Measurements from ENCODE around the gene PGAP1. TPM values are rescaled to one million over a fixed set of nuclear protein-coding genes. Genes with fewer than 3 reads are reported as not detected.

The PGAP1 gene
- total RNA-seq, 1 donor from 2014 or later: 22.8 TPM

DNA sequence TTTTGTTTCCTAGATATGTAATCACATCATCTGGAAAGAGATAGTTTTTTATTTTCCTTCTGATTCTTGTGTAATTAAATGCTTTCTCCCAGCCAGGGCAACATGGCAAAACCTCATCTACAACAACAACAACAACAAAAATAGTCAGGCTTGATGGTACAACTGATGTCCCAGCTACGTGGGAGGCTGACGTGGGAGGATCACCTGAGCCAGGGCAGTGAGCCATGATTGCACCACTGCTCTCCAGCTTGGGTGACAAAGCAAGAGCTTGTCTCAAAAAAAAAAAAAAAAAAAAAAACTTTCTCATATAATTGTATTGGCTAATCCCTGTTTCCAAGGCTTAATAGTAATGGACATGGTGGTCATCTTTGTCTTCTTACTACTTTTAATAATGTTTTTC lies 26.4 kb upstream of the PGAP1 start:
- TF ChIP-seq EZH2 (IDR thresholded peaks at IDR 0.05; ENCODE audit: insufficient read depth, low read length): no peak
- TF ChIP-seq, protein P1, sequence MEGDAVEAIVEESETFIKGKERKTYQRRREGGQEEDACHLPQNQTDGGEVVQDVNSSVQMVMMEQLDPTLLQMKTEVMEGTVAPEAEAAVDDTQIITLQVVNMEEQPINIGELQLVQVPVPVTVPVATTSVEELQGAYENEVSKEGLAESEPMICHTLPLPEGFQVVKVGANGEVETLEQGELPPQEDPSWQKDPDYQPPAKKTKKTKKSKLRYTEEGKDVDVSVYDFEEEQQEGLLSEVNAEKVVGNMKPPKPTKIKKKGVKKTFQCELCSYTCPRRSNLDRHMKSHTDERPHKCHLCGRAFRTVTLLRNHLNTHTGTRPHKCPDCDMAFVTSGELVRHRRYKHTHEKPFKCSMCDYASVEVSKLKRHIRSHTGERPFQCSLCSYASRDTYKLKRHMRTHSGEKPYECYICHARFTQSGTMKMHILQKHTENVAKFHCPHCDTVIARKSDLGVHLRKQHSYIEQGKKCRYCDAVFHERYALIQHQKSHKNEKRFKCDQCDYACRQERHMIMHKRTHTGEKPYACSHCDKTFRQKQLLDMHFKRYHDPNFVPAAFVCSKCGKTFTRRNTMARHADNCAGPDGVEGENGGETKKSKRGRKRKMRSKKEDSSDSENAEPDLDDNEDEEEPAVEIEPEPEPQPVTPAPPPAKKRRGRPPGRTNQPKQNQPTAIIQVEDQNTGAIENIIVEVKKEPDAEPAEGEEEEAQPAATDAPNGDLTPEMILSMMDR (IDR thresholded peaks at IDR 0.05; ENCODE audit: insufficient read depth, low read depth, low read length): no peak
- H3K9me3 Mint-ChIP-seq (ENCODE audit: unreplicated experiment): no peaks in the 10 kb centered on the region
- H3K36me3 ChIP-seq (ENCODE audit: insufficient read depth, low read length): no peaks in the 10 kb centered on the region
- no peak overlapping the region for H3K4me2 ChIP-seq (ENCODE audit: low read length)
- H3K27ac Mint-ChIP-seq (ENCODE audit: unreplicated experiment): no peak overlapping the region
- no peaks in the 10 kb centered on the region for H3K4me1 Mint-ChIP-seq (ENCODE audit: low read depth, unreplicated experiment)
- no peaks in the 10 kb centered on the region for H3K36me3 Mint-ChIP-seq (ENCODE audit: low read depth, unreplicated experiment)
- no peak overlapping the region for H3K27ac ChIP-seq (ENCODE audit: low read depth, low read length)
- H3K27me3 Mint-ChIP-seq (ENCODE audit: low read depth, unreplicated experiment): no peaks in the 10 kb centered on the region
- no peak overlapping the region for H3K9ac ChIP-seq (ENCODE audit: low read length)
- no peak overlapping the region for H3K4me3 ChIP-seq (ENCODE audit: insufficient read depth, low read depth, low read length)
- H3K9me3 ChIP-seq (ENCODE audit: insufficient read depth, low read depth, low read length): no peaks in the 10 kb centered on the region
- no peak overlapping the region for H2AFZ ChIP-seq (ENCODE audit: low read depth, low read length)
- FAIRE-seq: no peak
- no peak for DNase-seq (ENCODE audit: low read depth)
- H3K4me1 ChIP-seq (ENCODE audit: insufficient read depth, low read length): no peaks in the 10 kb centered on the region
- H3K4me3 Mint-ChIP-seq (ENCODE audit: unreplicated experiment): no peak overlapping the region
- no peaks in the 10 kb centered on the region for H4K20me1 ChIP-seq (ENCODE audit: insufficient read depth, low read length)
- no peaks in the 10 kb centered on the region for H3K79me2 ChIP-seq (ENCODE audit: insufficient read depth, low read length)
- H3K27me3 ChIP-seq (ENCODE audit: insufficient read depth, low read length): no peaks in the 10 kb centered on the region

DNA sequence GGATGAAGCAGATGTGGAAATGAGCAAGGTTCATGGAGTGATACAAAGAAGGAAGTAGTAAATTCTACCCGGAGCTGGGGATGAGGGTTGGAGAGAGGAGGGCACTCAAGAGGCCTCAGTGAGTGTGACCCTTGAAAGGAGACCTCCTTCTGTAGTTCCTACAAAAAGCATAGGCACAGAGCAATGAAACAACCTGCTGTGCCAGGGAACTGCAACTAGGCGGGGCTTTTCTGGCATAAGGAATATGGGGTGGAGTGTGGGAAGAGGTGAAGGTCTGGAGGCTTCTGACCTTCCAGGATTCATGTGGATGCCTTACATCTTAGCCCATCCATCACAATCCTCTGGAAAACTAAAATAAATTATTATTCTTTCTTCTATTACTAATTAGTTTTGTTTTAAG lies 25.5 kb upstream of the PGAP1 start:
- no peaks in the 10 kb centered on the region for H3K79me2 ChIP-seq (ENCODE audit: insufficient read depth, low read length)
- H3K4me2 ChIP-seq (ENCODE audit: low read length): no peak overlapping the region
- no peak overlapping the region for H3K4me3 Mint-ChIP-seq (ENCODE audit: unreplicated experiment)
- H3K4me1 ChIP-seq (ENCODE audit: insufficient read depth, low read length): no peaks in the 10 kb centered on the region
- no peaks in the 10 kb centered on the region for H4K20me1 ChIP-seq (ENCODE audit: insufficient read depth, low read length)
- H3K36me3 Mint-ChIP-seq (ENCODE audit: low read depth, unreplicated experiment): no peaks in the 10 kb centered on the region
- no peak overlapping the region for H3K4me3 ChIP-seq (ENCODE audit: insufficient read depth, low read depth, low read length)
- FAIRE-seq (no peak), DNase-seq (ENCODE audit: low read depth) (no peak)
- H3K4me1 Mint-ChIP-seq (ENCODE audit: low read depth, unreplicated experiment): no peaks in the 10 kb centered on the region
- no peaks in the 10 kb centered on the region for H3K27me3 Mint-ChIP-seq (ENCODE audit: low read depth, unreplicated experiment)
- H3K9me3 Mint-ChIP-seq (ENCODE audit: unreplicated experiment): no peaks in the 10 kb centered on the region
- no peak overlapping the region for H3K27ac ChIP-seq (ENCODE audit: low read depth, low read length)
- no peak overlapping the region for H3K9ac ChIP-seq (ENCODE audit: low read length)
- no peak overlapping the region for H3K27ac Mint-ChIP-seq (ENCODE audit: unreplicated experiment)
- no peaks in the 10 kb centered on the region for H3K27me3 ChIP-seq (ENCODE audit: insufficient read depth, low read length)
- H3K9me3 ChIP-seq (ENCODE audit: insufficient read depth, low read depth, low read length): no peaks in the 10 kb centered on the region
- TF ChIP-seq, protein P1 (IDR thresholded peaks at IDR 0.05; ENCODE audit: insufficient read depth, low read depth, low read length): no peak
- no peak for TF ChIP-seq EZH2 (IDR thresholded peaks at IDR 0.05; ENCODE audit: insufficient read depth, low read length)
- no peak overlapping the region for H2AFZ ChIP-seq (ENCODE audit: low read depth, low read length)
- H3K36me3 ChIP-seq (ENCODE audit: insufficient read depth, low read length): no peaks in the 10 kb centered on the region

DNA sequence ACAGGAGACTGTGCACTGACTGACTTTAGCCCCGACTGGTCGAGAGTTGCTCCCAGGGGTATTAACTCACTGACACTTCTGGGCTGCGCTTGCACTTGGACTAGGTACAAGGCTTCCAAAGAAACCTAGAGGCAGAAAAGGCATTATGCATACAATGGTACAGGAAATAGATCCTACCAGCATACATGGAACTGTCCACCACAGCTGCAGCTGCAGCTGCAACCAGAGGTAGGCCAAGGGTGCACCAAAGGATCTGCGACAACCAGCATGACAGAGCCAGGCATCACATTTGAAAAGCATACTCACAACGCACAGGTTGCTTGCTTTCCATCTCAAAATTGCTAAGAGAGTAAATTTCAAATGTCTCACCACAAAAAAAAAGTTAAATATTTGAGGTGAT lies 22.6 kb upstream of the PGAP1 start:
- Mint-ChIP-seq H3K4me1 (ENCODE audit: low read depth, unreplicated experiment) (no peaks in the 10 kb centered on the region), H3K27ac (ENCODE audit: unreplicated experiment) (no peak overlapping the region), H3K9me3 (ENCODE audit: unreplicated experiment) (no peaks in the 10 kb centered on the region), H3K27me3 (ENCODE audit: low read depth, unreplicated experiment) (peaks cover 2% of the 10 kb centered on the region), H3K36me3 (ENCODE audit: low read depth, unreplicated experiment) (no peaks in the 10 kb centered on the region), H3K4me3 (ENCODE audit: unreplicated experiment) (no peak overlapping the region)
- Histone ChIP-seq H3K4me2 (ENCODE audit: low read length) (no peak overlapping the region), H3K27me3 (ENCODE audit: insufficient read depth, low read length) (no peaks in the 10 kb centered on the region), H3K4me3 (ENCODE audit: insufficient read depth, low read depth, low read length) (no peak overlapping the region), H3K36me3 (ENCODE audit: insufficient read depth, low read length) (no peaks in the 10 kb centered on the region), H3K9ac (ENCODE audit: low read length) (no peak overlapping the region), H3K9me3 (ENCODE audit: insufficient read depth, low read depth, low read length) (no peaks in the 10 kb centered on the region), H2AFZ (ENCODE audit: low read depth, low read length) (no peak overlapping the region), H3K27ac (ENCODE audit: low read depth, low read length) (no peak overlapping the region), H3K79me2 (ENCODE audit: insufficient read depth, low read length) (no peaks in the 10 kb centered on the region), H4K20me1 (ENCODE audit: insufficient read depth, low read length) (no peaks in the 10 kb centered on the region), H3K4me1 (ENCODE audit: insufficient read depth, low read length) (no peaks in the 10 kb centered on the region)
- FAIRE-seq (peak; percentile 13), DNase-seq (ENCODE audit: low read depth) (no peak)
- no peak for TF ChIP-seq EZH2 (IDR thresholded peaks at IDR 0.05; ENCODE audit: insufficient read depth, low read length)
- TF ChIP-seq, protein P1 (IDR thresholded peaks at IDR 0.05; ENCODE audit: insufficient read depth, low read depth, low read length): no peak
